Measurements from ENCODE around the gene TIMM17A. TPM values are rescaled to one million over a fixed set of nuclear protein-coding genes. Genes with fewer than 3 reads are reported as not detected.

The TIMM17A gene
- total RNA-seq, 2 experiments from 2014 or later: 43.8 to 67.2 TPM

GRCh38 chr1:201930137-201930536 lies 25.2 kb upstream of the TIMM17A start:
- TF ChIP-seq EZH2phosphoT487 (IDR thresholded peaks at IDR 0.05; ENCODE audit: borderline replicate concordance, low read depth, low read length) (no peak), CTCF (conservative IDR thresholded peaks at IDR 0.05; ENCODE audit: low read length) (no peak)
- intact Hi-C loops (cut with micrococcal nuclease; ENCODE audit: unreplicated experiment): no loop called here
- Histone ChIP-seq H3K27ac (ENCODE audit: low read depth, low read length, poor library complexity, severe bottlenecking) (no peak overlapping the region), H2AFZ (ENCODE audit: low read length) (no peak overlapping the region), H3K4me3 (ENCODE audit: low read depth, low read length, poor library complexity, severe bottlenecking) (no peak overlapping the region), H3K9me3 (ENCODE audit: low read length) (no peaks in the 10 kb centered on the region), H3K4me2 (ENCODE audit: low read length) (no peak overlapping the region), H3K36me3 (ENCODE audit: insufficient read depth, low read length) (no peaks in the 10 kb centered on the region), H3K9me2 (ENCODE audit: insufficient read depth, low read length) (no peaks in the 10 kb centered on the region), H3K4me1 (ENCODE audit: insufficient read depth, low read length, poor library complexity, severe bottlenecking) (no peaks in the 10 kb centered on the region), H3K79me2 (ENCODE audit: insufficient read depth, low read depth, low read length) (no peaks in the 10 kb centered on the region), H4K20me1 (ENCODE audit: insufficient read depth, low read length) (no peaks in the 10 kb centered on the region)
- ChIA-PET CTCF (ENCODE audit: unreplicated experiment) (interaction anchor here (0.5 kb wide), 1 partner anchor 39 kb away, joined by 3 read pairs; no protein-coding TSS in a partner anchor), POLR2A (interaction anchor here (0.7 kb wide), 1 partner anchor 29 kb away, joined by 3 read pairs; no protein-coding TSS in a partner anchor)
- no peak for DNase-seq (ENCODE audit: low spot score)
- BruUV-seq (replicated peaks): no TSS peak

GRCh38 chr1:201930803-201931202 lies 24.5 kb upstream of the TIMM17A start:
- Histone ChIP-seq H3K79me2 (ENCODE audit: insufficient read depth, low read depth, low read length) (no peaks in the 10 kb centered on the region), H4K20me1 (ENCODE audit: insufficient read depth, low read length) (no peaks in the 10 kb centered on the region), H3K9me3 (ENCODE audit: low read length) (no peaks in the 10 kb centered on the region), H3K27ac (ENCODE audit: low read depth, low read length, poor library complexity, severe bottlenecking) (no peak overlapping the region), H3K4me2 (ENCODE audit: low read length) (no peak overlapping the region), H3K4me3 (ENCODE audit: low read depth, low read length, poor library complexity, severe bottlenecking) (no peak overlapping the region), H3K4me1 (ENCODE audit: insufficient read depth, low read length, poor library complexity, severe bottlenecking) (no peaks in the 10 kb centered on the region), H2AFZ (ENCODE audit: low read length) (no peak overlapping the region), H3K9me2 (ENCODE audit: insufficient read depth, low read length) (no peaks in the 10 kb centered on the region), H3K36me3 (ENCODE audit: insufficient read depth, low read length) (no peaks in the 10 kb centered on the region)
- no TSS peak for BruUV-seq (replicated peaks)
- TF ChIP-seq CTCF (conservative IDR thresholded peaks at IDR 0.05; ENCODE audit: low read length) (no peak), EZH2phosphoT487 (IDR thresholded peaks at IDR 0.05; ENCODE audit: borderline replicate concordance, low read depth, low read length) (no peak)
- POLR2A ChIA-PET: interaction anchor here (0.7 kb wide), 1 partner anchor 28 kb away, joined by 3 read pairs; no protein-coding TSS in a partner anchor
- CTCF ChIA-PET (ENCODE audit: unreplicated experiment): no interaction called here
- no peak for DNase-seq (ENCODE audit: low spot score)
- intact Hi-C loops (cut with micrococcal nuclease; ENCODE audit: unreplicated experiment): no loop called here

GRCh38 chr1:201933840-201934430 lies 21.4 kb upstream of the TIMM17A start:
- Histone ChIP-seq H3K27ac (ENCODE audit: low read depth, low read length, poor library complexity, severe bottlenecking) (no peak overlapping the region), H3K4me2 (ENCODE audit: low read length) (no peak overlapping the region), H3K4me3 (ENCODE audit: low read depth, low read length, poor library complexity, severe bottlenecking) (no peak overlapping the region), H3K4me1 (ENCODE audit: insufficient read depth, low read length, poor library complexity, severe bottlenecking) (no peaks in the 10 kb centered on the region), H3K9me2 (ENCODE audit: insufficient read depth, low read length) (no peaks in the 10 kb centered on the region), H4K20me1 (ENCODE audit: insufficient read depth, low read length) (no peaks in the 10 kb centered on the region), H3K9me3 (ENCODE audit: low read length) (no peaks in the 10 kb centered on the region), H2AFZ (ENCODE audit: low read length) (no peak overlapping the region), H3K36me3 (ENCODE audit: insufficient read depth, low read length) (no peaks in the 10 kb centered on the region), H3K79me2 (ENCODE audit: insufficient read depth, low read depth, low read length) (no peaks in the 10 kb centered on the region)
- BruUV-seq (replicated peaks): no TSS peak
- DNase-seq (ENCODE audit: low spot score): no peak
- ChIA-PET CTCF (ENCODE audit: unreplicated experiment) (no interaction called here), POLR2A (interaction anchor here (0.7 kb wide), 1 partner anchor 38 kb away, joined by 3 read pairs; no protein-coding TSS in a partner anchor)
- TF ChIP-seq CTCF (conservative IDR thresholded peaks at IDR 0.05; ENCODE audit: low read length): no peak
- no peak for TF ChIP-seq EZH2phosphoT487 (IDR thresholded peaks at IDR 0.05; ENCODE audit: borderline replicate concordance, low read depth, low read length)
- intact Hi-C loops (cut with micrococcal nuclease; ENCODE audit: unreplicated experiment): no loop called here

All from OCI-LY7 (cell line).